WTC11 (cell line): ENCODE data around the gene PLA2G2D. TPM values are rescaled to one million over a fixed set of nuclear protein-coding genes. Genes with fewer than 3 reads are reported as not detected.

Source experiments
- ATAC-seq: fragments of 200-7000 bp; cut with Tn5 transposase; 2 replicates; pipeline ENCODE4 v1.10.0; 2021; ENCODE audit warnings: mild to moderate bottlenecking, moderate library complexity
- CTCF ChIA-PET: fragments of 300-600 bp; sonication (Branson Sonifier 250); formaldehyde crosslinking; loops from one replicate; lab custom pipeline; 2021; ENCODE audit warnings: antibody characterized with exemption; lab: Charles Lee
- POLR2A ChIA-PET: fragments of 350-600 bp; sonication (Branson Sonifier 250); formaldehyde crosslinking; loops from one replicate; lab custom pipeline; 2021; ENCODE audit warnings: antibody characterized with exemption; lab: Charles Lee
- DNase-seq: peaks from one replicate; pipeline ENCODE4 v3.0.0; 2021; ENCODE audit warnings: low spot score
- H3K27ac Mint-ChIP-seq: 2 replicates; pipeline ENCODE4 v1.8.0; 2021; ENCODE audit warnings: mixed read lengths
- H3K27me3 Mint-ChIP-seq: 2 replicates; pipeline ENCODE4 v1.8.0; 2021; ENCODE audit warnings: low read depth, mild to moderate bottlenecking, moderate library complexity, mixed read lengths
- H3K36me3 Mint-ChIP-seq: 2 replicates; pipeline ENCODE4 v1.8.0; 2021; ENCODE audit warnings: mixed read lengths
- H3K4me1 Mint-ChIP-seq: 2 replicates; pipeline ENCODE4 v1.8.0; 2022; ENCODE audit warnings: mixed read lengths
- H3K4me3 Mint-ChIP-seq: 2 replicates; pipeline ENCODE4 v1.8.0; 2021; ENCODE audit warnings: mild to moderate bottlenecking, moderate library complexity, mixed read lengths
- H3K9me3 Mint-ChIP-seq: 2 replicates; pipeline ENCODE4 v1.8.0; 2021; ENCODE audit warnings: mixed read lengths
- AR ChIP-seq: fragments of 250-450 bp; sonication (Bioruptor Pico); IDR thresholded peaks from 2 replicates; pipeline ENCODE4 v1.9.0; 2021; ENCODE audit warnings: mild to moderate bottlenecking
- ATF1 ChIP-seq: sonication (generic); formaldehyde crosslinking; IDR thresholded peaks from 2 replicates; pipeline ENCODE4 v1.8.1; 2023; ENCODE audit warnings: mild to moderate bottlenecking, moderate library complexity, missing genetic modification reagents
- CDX4 ChIP-seq: fragments of 250-450 bp; sonication (Bioruptor Pico); IDR thresholded peaks from 2 replicates; pipeline ENCODE4 v1.9.0; 2021; ENCODE audit warnings: moderate library complexity, mild to moderate bottlenecking, inconsistent platforms, borderline replicate concordance
- GRHL2 ChIP-seq: fragments of 250-450 bp; sonication (Bioruptor Pico); IDR thresholded peaks from 2 replicates; pipeline ENCODE4 v1.8.0; 2022; ENCODE audit warnings: mild to moderate bottlenecking, moderate library complexity; ENCODE audit not compliant: insufficient replicate concordance, severe bottlenecking
- IRF2 ChIP-seq: sonication (generic); formaldehyde crosslinking; IDR thresholded peaks from 2 replicates; pipeline ENCODE4 v1.8.0; 2022; ENCODE audit warnings: low read depth, missing genetic modification reagents, borderline replicate concordance
- MXD4 ChIP-seq: fragments of 250-450 bp; sonication (Bioruptor Pico); IDR thresholded peaks from 2 replicates; pipeline ENCODE4 v1.8.0; 2021; ENCODE audit warnings: mild to moderate bottlenecking, moderate library complexity, borderline replicate concordance
- MYBL2 ChIP-seq: sonication (generic); formaldehyde crosslinking; IDR thresholded peaks from 2 replicates; pipeline ENCODE4 v1.8.1; 2023; ENCODE audit warnings: mild to moderate bottlenecking, moderate library complexity, missing genetic modification reagents
- NR3C1 ChIP-seq: sonication (generic); formaldehyde crosslinking; conservative IDR thresholded peaks from 2 replicates; pipeline ENCODE4 v1.8.1; 2023; ENCODE audit warnings: low read depth, mild to moderate bottlenecking, missing genetic modification reagents
- OVOL2 ChIP-seq: fragments of 250-450 bp; sonication (Bioruptor Pico); IDR thresholded peaks from 2 replicates; pipeline ENCODE4 v1.9.0; 2021; ENCODE audit warnings: mild to moderate bottlenecking, borderline replicate concordance
- ZNF219 ChIP-seq: sonication (generic); formaldehyde crosslinking; IDR thresholded peaks from 2 replicates; pipeline ENCODE4 v1.8.0; 2023; ENCODE audit warnings: missing genetic modification reagents, mild to moderate bottlenecking, borderline replicate concordance
- ZNF423 ChIP-seq: fragments of 250-450 bp; sonication (Bioruptor Pico); IDR thresholded peaks from 2 replicates; pipeline ENCODE4 v2.1.2; 2022; ENCODE audit warnings: mild to moderate bottlenecking, moderate library complexity
- ZNF532 ChIP-seq: fragments of 250-450 bp; sonication (Bioruptor Pico); IDR thresholded peaks from 2 replicates; pipeline ENCODE4 v1.9.0; 2021; ENCODE audit warnings: mild to moderate bottlenecking, borderline replicate concordance
- total RNA-seq: library from RNA; stranded (reverse); gene quantifications from 3 replicates; pipeline ENCODE4 v1.2.3, GENCODE V29; 2021
- TF ChIP-seq, protein P1 (sequence below): fragments of 200-600 bp; IDR thresholded peaks from 2 replicates; pipeline ENCODE4 v1.8.0; 2022; ENCODE audit warnings: antibody characterized with exemption
- TF ChIP-seq, protein P2 (sequence below): sonication (generic); formaldehyde crosslinking; IDR thresholded peaks from 2 replicates; pipeline ENCODE4 v1.8.1; 2023; ENCODE audit warnings: mild to moderate bottlenecking, missing genetic modification reagents, borderline replicate concordance
- TF ChIP-seq, protein P3 (sequence below): sonication (generic); formaldehyde crosslinking; IDR thresholded peaks from 2 replicates; pipeline ENCODE4 v1.8.0; 2023; ENCODE audit warnings: missing genetic modification reagents, mild to moderate bottlenecking, borderline replicate concordance
- TF ChIP-seq, protein P4 (sequence below): sonication (generic); formaldehyde crosslinking; IDR thresholded peaks from 2 replicates; pipeline ENCODE4 v1.8.0; 2023; ENCODE audit warnings: mild to moderate bottlenecking, missing genetic modification reagents

PLA2G2D gene
- total RNA-seq, 1 experiment from 2014 or later, result not detected

DNA sequence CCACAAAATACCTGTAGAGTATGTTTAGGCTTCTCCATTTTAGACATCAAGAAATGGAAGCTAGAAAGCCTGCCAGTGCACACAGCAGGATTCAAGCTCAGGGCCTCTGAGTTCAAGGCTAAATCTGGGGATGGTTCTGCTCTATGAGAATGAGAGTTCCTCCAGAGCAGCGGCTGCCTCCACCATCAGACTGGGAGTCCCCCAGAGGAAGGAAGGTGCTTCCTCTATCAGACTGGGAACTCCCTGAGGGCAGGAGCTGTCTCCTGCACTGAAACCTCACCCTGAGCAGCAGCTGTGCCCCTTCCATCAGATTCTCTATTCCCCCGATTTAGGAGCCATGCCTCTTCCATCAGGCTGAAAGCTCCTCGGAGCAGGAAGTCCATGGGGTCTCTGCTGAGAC lies 29.2 kb downstream of the PLA2G2D start:
- no peak for ATAC-seq
- peaks cover 14% of the 10 kb centered on the region for H3K27me3 Mint-ChIP-seq
- no peak for DNase-seq
- H3K27ac Mint-ChIP-seq, result no peak overlapping the region
- peaks cover 35% of the 10 kb centered on the region for H3K9me3 Mint-ChIP-seq
- TF ChIP-seq ZNF219 (CRISPR knock-in tag) (no peak), IRF2 (CRISPR knock-in tag) (no peak), CDX4 (CRISPR knock-in tag) (no peak), ZNF423 (CRISPR knock-in tag) (no peak), MYBL2 (CRISPR knock-in tag) (no peak), ATF1 (CRISPR knock-in tag) (no peak), NR3C1 (no peak), GRHL2 (no peak), MXD4 (CRISPR knock-in tag) (no peak), AR (CRISPR knock-in tag) (no peak), OVOL2 (no peak), ZNF532 (CRISPR knock-in tag) (no peak)
- TF ChIP-seq, protein P1, sequence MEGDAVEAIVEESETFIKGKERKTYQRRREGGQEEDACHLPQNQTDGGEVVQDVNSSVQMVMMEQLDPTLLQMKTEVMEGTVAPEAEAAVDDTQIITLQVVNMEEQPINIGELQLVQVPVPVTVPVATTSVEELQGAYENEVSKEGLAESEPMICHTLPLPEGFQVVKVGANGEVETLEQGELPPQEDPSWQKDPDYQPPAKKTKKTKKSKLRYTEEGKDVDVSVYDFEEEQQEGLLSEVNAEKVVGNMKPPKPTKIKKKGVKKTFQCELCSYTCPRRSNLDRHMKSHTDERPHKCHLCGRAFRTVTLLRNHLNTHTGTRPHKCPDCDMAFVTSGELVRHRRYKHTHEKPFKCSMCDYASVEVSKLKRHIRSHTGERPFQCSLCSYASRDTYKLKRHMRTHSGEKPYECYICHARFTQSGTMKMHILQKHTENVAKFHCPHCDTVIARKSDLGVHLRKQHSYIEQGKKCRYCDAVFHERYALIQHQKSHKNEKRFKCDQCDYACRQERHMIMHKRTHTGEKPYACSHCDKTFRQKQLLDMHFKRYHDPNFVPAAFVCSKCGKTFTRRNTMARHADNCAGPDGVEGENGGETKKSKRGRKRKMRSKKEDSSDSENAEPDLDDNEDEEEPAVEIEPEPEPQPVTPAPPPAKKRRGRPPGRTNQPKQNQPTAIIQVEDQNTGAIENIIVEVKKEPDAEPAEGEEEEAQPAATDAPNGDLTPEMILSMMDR, result no peak
- TF ChIP-seq, protein P2, sequence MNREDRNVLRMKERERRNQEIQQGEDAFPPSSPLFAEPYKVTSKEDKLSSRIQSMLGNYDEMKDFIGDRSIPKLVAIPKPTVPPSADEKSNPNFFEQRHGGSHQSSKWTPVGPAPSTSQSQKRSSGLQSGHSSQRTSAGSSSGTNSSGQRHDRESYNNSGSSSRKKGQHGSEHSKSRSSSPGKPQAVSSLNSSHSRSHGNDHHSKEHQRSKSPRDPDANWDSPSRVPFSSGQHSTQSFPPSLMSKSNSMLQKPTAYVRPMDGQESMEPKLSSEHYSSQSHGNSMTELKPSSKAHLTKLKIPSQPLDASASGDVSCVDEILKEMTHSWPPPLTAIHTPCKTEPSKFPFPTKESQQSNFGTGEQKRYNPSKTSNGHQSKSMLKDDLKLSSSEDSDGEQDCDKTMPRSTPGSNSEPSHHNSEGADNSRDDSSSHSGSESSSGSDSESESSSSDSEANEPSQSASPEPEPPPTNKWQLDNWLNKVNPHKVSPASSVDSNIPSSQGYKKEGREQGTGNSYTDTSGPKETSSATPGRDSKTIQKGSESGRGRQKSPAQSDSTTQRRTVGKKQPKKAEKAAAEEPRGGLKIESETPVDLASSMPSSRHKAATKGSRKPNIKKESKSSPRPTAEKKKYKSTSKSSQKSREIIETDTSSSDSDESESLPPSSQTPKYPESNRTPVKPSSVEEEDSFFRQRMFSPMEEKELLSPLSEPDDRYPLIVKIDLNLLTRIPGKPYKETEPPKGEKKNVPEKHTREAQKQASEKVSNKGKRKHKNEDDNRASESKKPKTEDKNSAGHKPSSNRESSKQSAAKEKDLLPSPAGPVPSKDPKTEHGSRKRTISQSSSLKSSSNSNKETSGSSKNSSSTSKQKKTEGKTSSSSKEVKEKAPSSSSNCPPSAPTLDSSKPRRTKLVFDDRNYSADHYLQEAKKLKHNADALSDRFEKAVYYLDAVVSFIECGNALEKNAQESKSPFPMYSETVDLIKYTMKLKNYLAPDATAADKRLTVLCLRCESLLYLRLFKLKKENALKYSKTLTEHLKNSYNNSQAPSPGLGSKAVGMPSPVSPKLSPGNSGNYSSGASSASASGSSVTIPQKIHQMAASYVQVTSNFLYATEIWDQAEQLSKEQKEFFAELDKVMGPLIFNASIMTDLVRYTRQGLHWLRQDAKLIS, result no peak
- TF ChIP-seq, protein P3, sequence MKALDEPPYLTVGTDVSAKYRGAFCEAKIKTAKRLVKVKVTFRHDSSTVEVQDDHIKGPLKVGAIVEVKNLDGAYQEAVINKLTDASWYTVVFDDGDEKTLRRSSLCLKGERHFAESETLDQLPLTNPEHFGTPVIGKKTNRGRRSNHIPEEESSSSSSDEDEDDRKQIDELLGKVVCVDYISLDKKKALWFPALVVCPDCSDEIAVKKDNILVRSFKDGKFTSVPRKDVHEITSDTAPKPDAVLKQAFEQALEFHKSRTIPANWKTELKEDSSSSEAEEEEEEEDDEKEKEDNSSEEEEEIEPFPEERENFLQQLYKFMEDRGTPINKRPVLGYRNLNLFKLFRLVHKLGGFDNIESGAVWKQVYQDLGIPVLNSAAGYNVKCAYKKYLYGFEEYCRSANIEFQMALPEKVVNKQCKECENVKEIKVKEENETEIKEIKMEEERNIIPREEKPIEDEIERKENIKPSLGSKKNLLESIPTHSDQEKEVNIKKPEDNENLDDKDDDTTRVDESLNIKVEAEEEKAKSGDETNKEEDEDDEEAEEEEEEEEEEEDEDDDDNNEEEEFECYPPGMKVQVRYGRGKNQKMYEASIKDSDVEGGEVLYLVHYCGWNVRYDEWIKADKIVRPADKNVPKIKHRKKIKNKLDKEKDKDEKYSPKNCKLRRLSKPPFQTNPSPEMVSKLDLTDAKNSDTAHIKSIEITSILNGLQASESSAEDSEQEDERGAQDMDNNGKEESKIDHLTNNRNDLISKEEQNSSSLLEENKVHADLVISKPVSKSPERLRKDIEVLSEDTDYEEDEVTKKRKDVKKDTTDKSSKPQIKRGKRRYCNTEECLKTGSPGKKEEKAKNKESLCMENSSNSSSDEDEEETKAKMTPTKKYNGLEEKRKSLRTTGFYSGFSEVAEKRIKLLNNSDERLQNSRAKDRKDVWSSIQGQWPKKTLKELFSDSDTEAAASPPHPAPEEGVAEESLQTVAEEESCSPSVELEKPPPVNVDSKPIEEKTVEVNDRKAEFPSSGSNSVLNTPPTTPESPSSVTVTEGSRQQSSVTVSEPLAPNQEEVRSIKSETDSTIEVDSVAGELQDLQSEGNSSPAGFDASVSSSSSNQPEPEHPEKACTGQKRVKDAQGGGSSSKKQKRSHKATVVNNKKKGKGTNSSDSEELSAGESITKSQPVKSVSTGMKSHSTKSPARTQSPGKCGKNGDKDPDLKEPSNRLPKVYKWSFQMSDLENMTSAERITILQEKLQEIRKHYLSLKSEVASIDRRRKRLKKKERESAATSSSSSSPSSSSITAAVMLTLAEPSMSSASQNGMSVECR (CRISPR knock-in tag), result no peak
- TF ChIP-seq, protein P4, sequence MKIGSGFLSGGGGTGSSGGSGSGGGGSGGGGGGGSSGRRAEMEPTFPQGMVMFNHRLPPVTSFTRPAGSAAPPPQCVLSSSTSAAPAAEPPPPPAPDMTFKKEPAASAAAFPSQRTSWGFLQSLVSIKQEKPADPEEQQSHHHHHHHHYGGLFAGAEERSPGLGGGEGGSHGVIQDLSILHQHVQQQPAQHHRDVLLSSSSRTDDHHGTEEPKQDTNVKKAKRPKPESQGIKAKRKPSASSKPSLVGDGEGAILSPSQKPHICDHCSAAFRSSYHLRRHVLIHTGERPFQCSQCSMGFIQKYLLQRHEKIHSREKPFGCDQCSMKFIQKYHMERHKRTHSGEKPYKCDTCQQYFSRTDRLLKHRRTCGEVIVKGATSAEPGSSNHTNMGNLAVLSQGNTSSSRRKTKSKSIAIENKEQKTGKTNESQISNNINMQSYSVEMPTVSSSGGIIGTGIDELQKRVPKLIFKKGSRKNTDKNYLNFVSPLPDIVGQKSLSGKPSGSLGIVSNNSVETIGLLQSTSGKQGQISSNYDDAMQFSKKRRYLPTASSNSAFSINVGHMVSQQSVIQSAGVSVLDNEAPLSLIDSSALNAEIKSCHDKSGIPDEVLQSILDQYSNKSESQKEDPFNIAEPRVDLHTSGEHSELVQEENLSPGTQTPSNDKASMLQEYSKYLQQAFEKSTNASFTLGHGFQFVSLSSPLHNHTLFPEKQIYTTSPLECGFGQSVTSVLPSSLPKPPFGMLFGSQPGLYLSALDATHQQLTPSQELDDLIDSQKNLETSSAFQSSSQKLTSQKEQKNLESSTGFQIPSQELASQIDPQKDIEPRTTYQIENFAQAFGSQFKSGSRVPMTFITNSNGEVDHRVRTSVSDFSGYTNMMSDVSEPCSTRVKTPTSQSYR (CRISPR knock-in tag), result no peak
- CTCF ChIA-PET, result interaction anchor here (1.6 kb wide), 1 partner anchor 115 kb away, joined by 5 read pairs; no protein-coding TSS in a partner anchor
- POLR2A ChIA-PET, result no interaction called here
- no peak overlapping the region for H3K4me3 Mint-ChIP-seq
- H3K4me1 Mint-ChIP-seq, result peaks cover 5% of the 10 kb centered on the region
- H3K36me3 Mint-ChIP-seq, result peaks cover 2% of the 10 kb centered on the region; the same call in 1 of the 2 replicates
